GM10847 (cell line): ENCODE results near the gene PRXL2C.

Experiments used
- POLR2A ChIP-seq: IDR thresholded peaks from 2 replicates; pipeline ENCODE4 v1.6.1; 2011; ENCODE audit not compliant: insufficient read length; ENCODE audit errors: extremely low read depth

The PRXL2C gene, protein sequence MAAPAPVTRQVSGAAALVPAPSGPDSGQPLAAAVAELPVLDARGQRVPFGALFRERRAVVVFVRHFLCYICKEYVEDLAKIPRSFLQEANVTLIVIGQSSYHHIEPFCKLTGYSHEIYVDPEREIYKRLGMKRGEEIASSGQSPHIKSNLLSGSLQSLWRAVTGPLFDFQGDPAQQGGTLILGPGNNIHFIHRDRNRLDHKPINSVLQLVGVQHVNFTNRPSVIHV

DNA sequence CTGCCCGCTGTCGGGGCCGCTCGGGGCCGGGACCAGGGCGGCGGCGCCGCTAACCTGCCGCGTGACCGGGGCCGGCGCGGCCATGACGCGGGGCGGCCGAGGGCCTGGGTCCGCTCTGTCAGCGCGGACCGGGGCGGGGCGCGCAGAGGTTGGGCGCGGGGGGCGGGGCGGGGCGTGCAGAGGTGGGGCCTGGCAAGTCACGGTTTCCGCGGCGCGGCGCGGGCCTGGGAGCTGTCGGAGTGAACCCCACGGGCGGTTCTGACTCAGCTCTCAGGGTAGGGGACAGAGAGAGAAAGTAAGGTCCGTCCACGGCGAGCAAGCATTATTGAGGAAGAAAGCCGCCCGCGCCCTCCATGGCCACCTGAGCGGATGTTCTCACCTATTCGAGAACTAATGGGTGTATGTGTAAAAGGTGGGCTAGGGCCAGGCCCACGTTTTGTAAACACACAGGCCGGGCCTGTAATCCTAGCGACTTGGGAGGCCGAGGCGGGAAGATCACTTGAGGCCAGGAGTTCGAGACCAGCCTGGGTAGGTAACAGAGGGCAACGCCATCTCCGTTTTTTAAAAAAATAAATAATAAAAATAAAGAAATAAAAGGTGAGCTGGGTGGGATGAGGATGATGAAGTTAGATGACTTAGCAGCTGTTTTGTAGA is at the start of gene PRXL2C:
TSS of gene PRXL2C (minus strand) at position 120 of the 654 bp plus-strand sequence. CDS start at position 84, 36 bp downstream.
- TF ChIP-seq POLR2A = no peak

DNA sequence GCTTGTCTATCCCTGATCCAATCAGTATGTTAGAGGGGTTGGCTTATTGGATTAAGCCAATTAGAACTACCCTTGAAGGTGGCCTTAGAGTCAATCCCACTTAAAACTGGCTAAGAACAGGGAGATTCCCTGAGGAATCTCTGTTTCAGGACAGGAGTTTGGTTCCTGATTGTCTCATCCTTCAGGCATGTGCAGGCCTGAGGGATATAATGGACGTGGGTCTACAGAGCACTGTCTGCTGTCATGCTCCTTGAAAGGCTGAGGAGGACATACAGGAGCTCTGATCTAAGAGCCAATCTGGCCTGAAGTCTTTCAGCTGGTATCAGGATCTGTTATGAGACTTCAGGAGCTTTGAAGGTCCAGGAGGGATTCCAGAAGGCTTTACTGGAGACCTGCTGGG is 36.2 kb upstream of the PRXL2C start:
- no peak for TF ChIP-seq POLR2A

DNA sequence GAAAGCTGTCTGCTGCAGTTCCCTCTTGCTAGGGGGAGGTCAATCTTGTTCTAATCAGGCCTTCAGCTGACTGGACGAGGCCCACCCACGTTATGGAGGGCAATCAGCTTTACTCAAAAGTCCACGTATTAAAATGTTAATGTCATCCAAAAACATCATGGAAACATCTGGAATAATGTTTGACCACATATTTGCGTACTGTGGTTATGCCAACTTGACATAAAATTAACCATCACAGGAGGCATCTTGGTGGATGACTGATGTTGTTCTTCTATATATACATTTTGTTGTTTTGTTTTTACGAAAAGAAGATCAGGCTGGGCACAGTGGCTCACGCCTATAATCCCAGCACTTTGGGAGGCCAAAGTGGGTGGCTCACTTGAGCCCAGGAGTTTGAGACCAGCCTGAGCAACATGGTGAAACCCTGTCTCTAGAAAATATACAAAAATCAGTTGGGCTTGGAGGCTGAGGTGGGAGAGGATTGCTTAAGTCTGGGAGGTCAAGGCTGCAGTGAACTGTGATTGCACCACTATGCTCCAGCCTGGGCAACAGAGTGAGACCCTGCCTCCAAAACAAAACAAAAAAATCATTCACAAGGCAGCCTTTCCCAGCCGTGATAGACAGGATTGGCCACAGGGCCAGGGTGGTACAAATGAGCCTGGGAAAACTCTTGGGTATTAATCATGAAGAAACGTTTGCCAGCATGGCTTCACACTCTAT is 33.8 kb upstream of the PRXL2C start:
- no peak for TF ChIP-seq POLR2A

DNA sequence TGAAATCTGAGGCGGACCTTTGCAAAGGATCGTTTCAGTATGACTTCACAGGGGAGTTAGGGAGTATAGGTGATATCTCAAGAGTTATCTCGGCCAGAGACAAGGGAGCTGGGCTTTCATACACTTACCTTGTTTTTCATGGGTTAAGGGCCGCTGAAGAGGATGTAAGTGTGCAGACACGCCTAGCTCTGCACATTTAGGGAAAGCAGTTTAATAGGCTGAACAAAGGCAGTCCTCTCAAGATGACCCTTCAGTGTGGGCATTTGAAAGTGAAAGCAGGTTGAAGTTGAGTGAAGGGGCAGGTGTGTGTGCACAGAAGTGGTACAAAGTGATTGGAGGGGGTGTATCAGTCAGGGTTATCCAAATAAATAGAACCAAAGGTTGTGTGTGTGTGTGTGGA is 33.1 kb upstream of the PRXL2C start:
- TF ChIP-seq POLR2A = no peak

DNA sequence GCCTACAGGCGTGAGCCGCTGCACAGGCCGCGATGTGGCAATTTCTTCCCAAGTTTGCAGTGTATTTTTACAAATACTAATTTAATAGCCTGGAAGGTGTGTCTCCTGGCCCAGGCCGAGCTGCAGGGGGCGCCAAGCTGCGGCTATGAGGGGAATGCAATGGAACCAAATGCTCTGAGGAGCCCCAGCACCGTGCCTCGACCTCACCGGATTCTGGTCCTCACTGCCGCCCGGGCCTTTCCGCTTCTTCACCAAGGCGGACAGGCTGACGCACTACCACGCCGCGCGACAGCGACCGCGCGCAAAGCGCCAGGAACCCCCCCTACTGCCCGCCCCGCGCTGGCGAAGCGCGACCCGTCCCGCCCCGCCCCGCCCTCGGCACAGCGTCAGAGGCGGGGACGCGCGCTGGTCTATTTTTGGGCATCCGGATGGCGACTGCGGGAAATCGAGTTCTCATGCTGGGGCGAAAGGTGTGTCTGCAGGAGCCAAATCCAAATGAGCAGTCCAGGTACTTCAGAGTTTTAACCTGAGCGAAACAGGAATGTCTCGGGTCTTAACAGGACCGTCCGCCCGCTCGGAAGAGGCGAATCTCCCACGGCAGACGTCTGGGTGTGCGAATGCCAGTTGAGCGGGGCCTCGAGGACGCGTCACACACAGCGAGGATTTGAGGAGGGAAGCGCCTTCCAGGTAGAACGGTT is 31.7 kb upstream of the PRXL2C start:
- no peak for TF ChIP-seq POLR2A

DNA sequence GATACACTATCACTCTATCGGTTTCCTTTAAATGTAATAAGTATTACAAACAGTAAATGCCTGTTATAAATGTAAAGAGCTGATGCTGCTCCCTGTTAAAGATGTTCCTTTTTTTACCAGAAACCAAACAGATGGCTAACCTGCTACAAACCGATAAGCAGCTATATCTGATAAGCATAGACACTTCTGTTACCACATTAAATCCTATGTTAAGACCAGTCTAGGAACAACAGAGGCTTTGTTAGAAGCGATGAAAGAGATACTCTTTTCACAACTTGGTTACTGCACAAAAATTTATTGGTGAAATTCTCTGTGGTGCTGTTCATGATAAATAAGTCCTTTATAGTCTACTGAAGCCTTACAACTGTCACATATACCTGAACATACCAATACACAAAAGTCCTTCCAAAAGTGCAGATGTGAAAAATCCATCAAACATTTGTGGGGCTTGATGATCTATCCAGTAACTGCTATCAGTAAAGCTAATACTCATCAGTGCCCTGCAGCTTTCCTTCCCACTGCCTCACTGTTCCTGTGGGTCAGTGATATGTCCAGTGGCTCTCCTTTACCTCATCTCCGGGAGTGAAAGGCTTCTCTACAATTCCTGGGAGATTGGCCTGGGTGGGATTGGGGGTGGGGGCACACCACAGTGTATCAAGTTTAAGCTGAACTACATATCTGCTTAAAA is 25.8 kb upstream of the PRXL2C start:
- no peak for TF ChIP-seq POLR2A

DNA sequence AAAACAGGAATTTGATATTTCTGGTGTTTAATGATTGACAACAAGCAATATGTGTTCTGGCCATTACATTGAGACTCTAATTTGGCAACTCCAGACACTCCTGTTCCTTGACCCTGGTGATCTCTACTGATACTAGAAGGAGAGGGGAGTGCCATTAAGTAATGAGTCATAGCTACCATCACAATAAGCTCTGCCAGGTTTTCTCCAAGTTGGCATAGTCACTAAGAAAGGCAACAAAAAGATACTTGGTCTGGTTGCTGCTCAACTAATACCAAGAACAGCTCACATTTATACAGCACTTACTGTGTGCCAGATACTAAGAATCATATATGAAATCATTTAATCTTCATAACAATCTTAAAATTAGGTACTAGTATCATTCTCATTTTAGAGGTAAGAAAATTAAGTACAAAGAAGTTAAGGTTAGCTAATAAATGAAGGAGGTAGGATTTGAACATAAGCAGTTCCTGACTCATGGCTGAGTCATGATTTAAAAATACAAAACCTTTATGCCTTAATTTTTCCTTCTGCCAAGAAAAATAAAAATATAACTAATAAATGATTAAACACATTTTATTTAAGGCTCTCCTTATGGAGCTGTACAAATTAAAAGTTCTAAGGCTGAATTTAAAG is 19.9 kb upstream of the PRXL2C start:
- TF ChIP-seq POLR2A = no peak

DNA sequence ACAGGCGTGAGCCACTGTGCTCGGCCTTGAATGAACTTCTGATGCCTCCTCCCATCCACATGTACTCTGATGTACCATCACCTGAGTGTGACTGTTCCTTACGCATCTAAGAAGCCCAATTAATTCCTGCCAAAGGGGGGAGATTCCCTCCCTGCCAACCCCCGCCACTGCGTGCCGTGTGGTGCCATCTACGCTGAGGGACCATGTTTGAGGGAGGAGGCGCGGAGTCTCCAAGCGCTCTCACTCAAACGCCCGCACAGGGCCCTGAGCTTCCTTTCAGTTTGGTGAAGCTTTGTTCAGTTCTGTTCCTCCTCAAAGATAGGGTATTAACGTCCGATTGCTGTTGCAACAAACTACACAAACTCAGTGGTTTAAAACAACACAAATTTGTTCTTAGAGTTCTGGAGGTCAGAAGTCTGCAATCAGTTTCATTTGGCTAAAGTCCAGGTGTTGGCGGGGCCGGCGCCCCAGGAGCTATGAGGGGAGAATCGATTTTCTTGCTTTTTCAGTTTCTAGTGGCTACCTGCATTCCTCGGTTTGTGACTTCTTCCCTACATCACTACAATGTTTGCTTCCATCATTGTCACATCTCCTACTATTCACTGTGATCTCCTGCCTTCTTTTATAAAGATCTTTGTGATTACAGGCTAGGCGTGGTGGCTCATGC is 13.9 kb upstream of the PRXL2C start:
- no peak for TF ChIP-seq POLR2A

DNA sequence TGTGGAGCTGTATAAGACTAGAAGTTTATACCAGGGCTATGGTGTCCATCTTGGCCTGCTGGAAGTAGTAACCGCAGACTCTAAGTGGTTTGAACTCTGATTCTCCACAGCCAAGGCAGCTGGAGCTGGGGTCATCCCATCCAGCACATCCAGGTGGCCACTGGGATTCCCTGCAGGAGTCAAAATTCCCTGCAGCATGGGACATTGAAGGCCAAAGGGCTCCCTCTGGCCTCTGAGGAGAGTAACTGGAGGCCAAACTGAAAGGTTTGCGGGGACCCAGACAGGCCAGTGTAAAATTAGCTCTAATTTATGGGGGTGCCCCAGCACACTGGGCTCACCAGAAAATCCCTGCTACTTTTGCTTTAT is 12.2 kb upstream of the PRXL2C start:
- no peak for TF ChIP-seq POLR2A

DNA sequence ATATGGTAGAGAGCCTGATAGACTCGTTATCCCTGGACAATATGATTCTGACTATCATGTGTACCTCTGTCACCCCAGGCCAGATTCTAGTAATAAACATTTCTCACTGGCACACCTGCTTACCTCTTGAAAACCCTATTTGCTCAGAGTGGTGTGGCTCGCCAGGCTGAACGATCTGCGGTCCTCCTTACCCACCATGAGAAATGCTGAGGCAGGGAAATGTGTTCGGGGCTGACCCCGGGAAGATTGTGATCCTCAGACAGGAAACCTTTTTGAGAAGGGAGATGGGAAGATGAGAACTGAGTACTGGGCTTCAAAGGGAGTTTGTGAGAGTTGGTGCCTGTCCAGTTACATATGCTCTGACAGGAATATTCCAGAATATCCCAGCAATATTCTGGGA is 10.7 kb upstream of the PRXL2C start:
- no peak for TF ChIP-seq POLR2A

DNA sequence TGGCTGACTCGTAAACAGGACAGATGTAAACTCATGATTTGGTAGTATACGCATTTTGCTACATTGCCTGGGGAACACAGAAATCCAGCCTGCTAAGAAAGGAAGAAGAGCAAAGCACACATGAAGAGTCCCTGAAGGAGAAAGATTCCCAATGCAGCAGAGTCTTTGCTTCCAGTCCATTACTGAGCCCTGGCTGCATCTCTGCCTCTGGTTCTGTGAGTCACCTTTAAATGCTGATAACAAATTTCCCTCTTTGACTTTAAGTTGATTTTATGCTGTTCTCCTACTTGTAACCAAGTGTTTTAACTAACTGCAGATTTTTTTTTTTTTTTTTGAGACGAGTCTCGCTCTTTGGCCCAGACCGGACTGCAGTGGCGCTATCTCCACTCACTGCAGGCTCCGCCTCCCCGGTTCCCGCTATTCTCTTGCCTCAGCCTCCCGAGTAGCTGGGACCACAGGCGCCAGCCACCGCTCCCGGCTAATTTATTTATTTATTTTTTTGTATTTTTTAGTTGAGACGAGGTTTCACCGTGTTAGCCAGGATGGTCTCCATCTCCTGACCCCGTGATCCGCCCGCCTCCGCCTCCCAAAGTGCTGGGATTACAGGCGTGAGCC is 8.5 kb upstream of the PRXL2C start:
- no peak for TF ChIP-seq POLR2A

DNA sequence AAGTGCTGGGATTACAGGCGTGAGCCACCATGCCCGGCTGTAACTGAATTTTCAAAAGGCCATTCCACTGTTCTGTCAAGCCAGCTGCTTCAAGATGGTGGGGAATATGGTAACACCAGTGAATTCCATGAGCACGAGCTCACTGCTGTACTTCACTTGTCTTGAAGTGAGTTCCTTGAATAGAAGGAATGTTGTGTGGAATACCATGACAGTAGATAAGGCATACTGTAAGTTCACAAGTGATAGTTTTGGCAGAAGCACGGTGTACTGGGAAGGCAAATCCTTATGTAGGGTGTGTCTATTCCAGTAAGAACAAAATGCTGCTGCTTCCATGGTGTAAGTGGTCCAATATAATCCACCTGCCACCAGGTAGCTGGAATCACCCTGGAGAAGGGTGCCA is 6.6 kb upstream of the PRXL2C start:
- TF ChIP-seq POLR2A = no peak

DNA sequence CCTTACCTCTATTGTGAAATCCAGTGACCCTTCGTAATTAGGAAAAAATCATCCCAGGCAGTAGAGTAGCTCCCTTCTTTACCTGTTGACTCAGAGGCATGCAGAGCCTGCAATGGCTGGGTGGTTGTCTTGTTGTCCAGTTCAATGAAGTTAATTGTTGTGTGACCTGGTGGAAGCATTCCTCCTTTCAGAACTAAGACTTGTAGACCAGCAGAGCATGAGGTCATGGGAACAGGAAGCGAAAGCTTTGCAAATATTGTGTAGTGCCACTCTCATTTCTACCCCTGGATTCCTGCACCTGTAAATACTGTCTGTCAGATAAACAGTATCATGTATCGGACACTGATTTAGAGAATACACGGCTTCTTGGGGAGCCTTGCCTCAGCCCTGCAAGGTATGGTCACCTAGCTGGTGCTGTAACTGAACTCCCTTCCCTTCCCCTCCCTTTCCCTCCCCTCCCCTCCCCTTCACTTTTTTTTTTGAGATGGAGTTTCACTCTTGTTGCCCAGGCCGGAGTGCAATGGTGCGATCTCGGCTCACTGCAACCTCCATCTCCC is 5.7 kb upstream of the PRXL2C start:
- TF ChIP-seq POLR2A = no peak
